Neutrophil (primary cell): ENCODE measurements around the gene TMEM200A.

Experiments
- H3K27ac ChIP-seq: fragments of 200-600 bp; sonication (generic); 2 replicates; pipeline ENCODE4 v1.5.1; 2016; ENCODE audit warnings: mild to moderate bottlenecking, moderate library complexity
- H3K27me3 ChIP-seq: fragments of 200-600 bp; sonication (generic); 2 replicates; pipeline ENCODE4 v1.6.0; 2016; ENCODE audit warnings: mild to moderate bottlenecking
- H3K36me3 ChIP-seq: fragments of 200-600 bp; sonication (generic); 2 replicates; pipeline ENCODE4 v1.5.1; 2017
- H3K4me1 ChIP-seq, 2 experiments: fragments of 200-600 bp in 1 of 2; sonication (generic) in 1 of 2; 1 replicate in 1 of 2; 2 replicates in 1 of 2; pipeline versions ENCODE4 v1.5.1 to v1.6.1; 2013 to 2016; ENCODE audit warnings: low read depth in 1 of 2, low read length in 1 of 2, mild to moderate bottlenecking in 1 of 2, moderate library complexity in 1 of 2; ENCODE audit not compliant: control insufficient read depth in 1 of 2, insufficient read depth in 1 of 2
- H3K4me3 ChIP-seq, 2 experiments: fragments of 200-600 bp in 1 of 2; sonication (generic) in 1 of 2; 1 replicate in 1 of 2; 2 replicates in 1 of 2; pipeline ENCODE4 v1.5.1; 2013 to 2016; ENCODE audit warnings: low read depth in 1 of 2, low read length in 1 of 2, mild to moderate bottlenecking in 1 of 2, moderate library complexity in 1 of 2
- H3K9me3 ChIP-seq: fragments of 200-600 bp; sonication (generic); 2 replicates; pipeline ENCODE4 v1.5.1; 2016
- CTCF ChIP-seq: fragments of 200-600 bp; sonication (generic); IDR thresholded peaks from 2 replicates; pipeline ENCODE4 v1.5.1; 2016; ENCODE audit warnings: antibody characterized with exemption

Gene TMEM200A

GRCh38 chr6:130377915-130378314 is 12.1 kb downstream of the TMEM200A start:
- Histone ChIP-seq H3K4me1 (no peaks in the 10 kb centered on the region), H3K27me3 (no peaks in the 10 kb centered on the region), H3K4me3 (no peak overlapping the region), H3K36me3 (no peaks in the 10 kb centered on the region), H3K9me3 (no peaks in the 10 kb centered on the region), H3K27ac (no peak overlapping the region)
- TF ChIP-seq CTCF: no peak

- Histone ChIP-seq H3K4me1 (no peaks in the 10 kb centered on the region), H3K27me3 (no peaks in the 10 kb centered on the region), H3K9me3 (no peaks in the 10 kb centered on the region), H3K27ac (no peak overlapping the region), H3K36me3 (no peaks in the 10 kb centered on the region), H3K4me3 (no peak overlapping the region)
- no peak for TF ChIP-seq CTCF
Observed at GRCh38 chr6:130379223-130379622, 13.4 kb downstream of the TMEM200A start.

GRCh38 chr6:130381012-130381411 is 15.2 kb downstream of the TMEM200A start:
- no peaks in the 10 kb centered on the region for H3K9me3 ChIP-seq
- H3K4me3 ChIP-seq: no peak overlapping the region
- no peak overlapping the region for H3K27ac ChIP-seq
- no peaks in the 10 kb centered on the region for H3K36me3 ChIP-seq
- H3K27me3 ChIP-seq: no peaks in the 10 kb centered on the region
- no peaks in the 10 kb centered on the region for H3K4me1 ChIP-seq
- TF ChIP-seq CTCF: no peak

DNA sequence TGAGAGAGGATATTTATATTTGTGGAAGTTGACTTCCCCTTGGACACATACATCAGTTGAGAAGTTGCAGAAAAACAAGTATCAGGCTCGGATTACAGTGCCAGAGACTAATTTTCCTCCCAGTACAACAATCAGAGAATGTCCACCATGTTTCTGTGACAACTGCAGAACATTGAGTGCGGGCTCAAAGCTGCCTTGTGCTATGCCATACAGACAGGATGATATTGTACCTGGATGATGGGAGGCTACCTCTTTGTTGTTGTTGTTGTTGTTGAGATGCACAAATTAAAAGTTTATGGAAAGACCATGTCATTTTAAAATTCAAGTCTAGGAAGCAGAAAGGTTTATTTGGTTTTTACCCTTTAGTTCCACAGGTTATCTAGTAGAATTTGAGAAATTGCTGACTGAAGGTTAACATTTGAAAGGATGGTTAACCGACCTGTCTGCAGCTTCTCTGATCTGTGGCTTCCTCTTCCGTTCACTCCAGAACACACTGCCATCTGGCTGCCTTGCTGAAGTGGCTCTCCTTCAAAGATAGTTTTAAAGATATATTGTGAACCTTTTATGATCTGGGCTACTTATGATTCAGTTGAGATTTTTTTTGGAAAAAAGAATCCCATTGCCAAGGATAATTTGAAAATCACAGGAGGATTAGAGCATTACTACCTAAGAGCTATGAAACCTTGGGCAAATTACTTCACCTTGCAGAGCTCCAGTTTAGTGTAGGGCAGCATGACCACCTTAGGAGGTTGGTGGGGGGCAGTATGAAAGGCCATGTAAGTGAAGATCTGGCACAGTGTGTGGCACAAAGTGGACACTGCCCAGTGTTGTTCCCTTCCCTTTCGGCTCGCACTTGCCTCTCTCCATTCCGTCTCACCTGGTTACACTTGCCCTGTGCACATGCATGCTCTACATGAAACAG is 15.9 kb downstream of the TMEM200A start:
- no peak overlapping the region for H3K27ac ChIP-seq
- H3K36me3 ChIP-seq: no peaks in the 10 kb centered on the region
- no peaks in the 10 kb centered on the region for H3K9me3 ChIP-seq
- no peaks in the 10 kb centered on the region for H3K4me1 ChIP-seq
- H3K27me3 ChIP-seq: no peaks in the 10 kb centered on the region
- no peak for TF ChIP-seq CTCF
- H3K4me3 ChIP-seq: no peak overlapping the region

- no peak for TF ChIP-seq CTCF
- Histone ChIP-seq H3K27me3 (no peaks in the 10 kb centered on the region), H3K27ac (no peak overlapping the region), H3K9me3 (no peaks in the 10 kb centered on the region), H3K4me3 (no peak overlapping the region), H3K36me3 (no peaks in the 10 kb centered on the region), H3K4me1 (no peaks in the 10 kb centered on the region)
Observed at GRCh38 chr6:130382872-130383490, 17.2 kb downstream of the TMEM200A start.
